A549 (cell line): ENCODE results near the gene TAF11L13. TPM values are rescaled to one million over a fixed set of nuclear protein-coding genes. Genes with fewer than 3 reads are reported as not detected.

ENCODE experiments used
- ATAC-seq, 2 experiments: fragments of 200-7000 bp in 1 of 2; fragments of >200 bp in 1 of 2; cut with Nextera tagmentation in 1 of 2; cut with Tn5 transposase in 1 of 2; 3 replicates each; pipeline versions ENCODE4 v1.8.0 to v1.9.1; 2018 to 2020; ENCODE audit warnings: mild to moderate bottlenecking in 1 of 2, moderate library complexity in 1 of 2
- CTCF ChIA-PET: fragments of 300-600 bp; sonication (Branson Sonifier 250); formaldehyde crosslinking; extraction: SDS; loops from one replicate; lab custom pipeline; 2021; ENCODE audit warnings: antibody characterized with exemption, inconsistent platforms; lab: Yijun Ruan, JAX
- POLR2A ChIA-PET: fragments of 350-600 bp; formaldehyde crosslinking; extraction: SDS; loops from one replicate; lab custom pipeline; 2021; ENCODE audit warnings: antibody characterized with exemption, inconsistent platforms; lab: Yijun Ruan, JAX
- DNase-seq, 2 experiments: peaks; one replicate each; pipeline versions ENCODE4 v3.0.0 to v3.0.0-alpha.2; 2011 to 2016; ENCODE audit warnings: low read depth in 1 of 2, low spot score in 1 of 2
- FAIRE-seq: peaks from 2 replicates; lab custom pipeline; 2011; peaks lifted over from hg19 to GRCh38; lab: Jason Lieb, UNC
- H3K27ac ChIP-seq, 2 experiments: fragments of >200 bp; sonication (Bioruptor Twin); formaldehyde crosslinking; 3 replicates each; pipeline ENCODE4 v1.5.1; 2016 to 2017
- H3K4me1 ChIP-seq: fragments of >200 bp; sonication (Bioruptor Twin); formaldehyde crosslinking; 3 replicates; pipeline ENCODE4 v1.6.1; 2016
- H3K4me2 ChIP-seq: fragments of >200 bp; sonication (Bioruptor Twin); formaldehyde crosslinking; 3 replicates; pipeline ENCODE4 v1.6.1; 2016
- H3K4me3 ChIP-seq: fragments of >200 bp; sonication (Bioruptor Twin); formaldehyde crosslinking; 3 replicates; pipeline ENCODE4 v1.5.1; 2016
- H3K9me3 ChIP-seq: fragments of >200 bp; sonication (Bioruptor Twin); formaldehyde crosslinking; 3 replicates; pipeline ENCODE4 v1.6.1; 2016
- CBX2 ChIP-seq: fragments of 200-600 bp; sonication (generic); IDR thresholded peaks from 2 replicates; pipeline ENCODE4 v1.6.1; 2016; ENCODE audit warnings: low read depth, mild to moderate bottlenecking, borderline replicate concordance
- CBX8 ChIP-seq: fragments of 200-600 bp; sonication (generic); IDR thresholded peaks from 2 replicates; pipeline ENCODE4 v1.6.1; 2016
- CHD2 ChIP-seq: fragments of 150-350 bp; IDR thresholded peaks from 2 replicates; pipeline ENCODE4 v1.6.1; 2014; ENCODE audit warnings: low read length; ENCODE audit not compliant: partially characterized antibody
- CTCF ChIP-seq: fragments of >200 bp; sonication (Bioruptor Twin); formaldehyde crosslinking; IDR thresholded peaks from 3 replicates; pipeline ENCODE4 v1.5.1; 2016
- EHF ChIP-seq: fragments of 250-450 bp; sonication (Bioruptor Pico); IDR thresholded peaks from 2 replicates; pipeline ENCODE4 v1.5.0; 2020; ENCODE audit warnings: mild to moderate bottlenecking
- EHMT2 ChIP-seq: fragments of 200-600 bp; sonication (generic); IDR thresholded peaks from 2 replicates; pipeline ENCODE4 v1.6.1; 2016; ENCODE audit warnings: antibody characterized with exemption, low read depth, mild to moderate bottlenecking, moderate library complexity
- ELK1 ChIP-seq: fragments of 150-350 bp; IDR thresholded peaks from 2 replicates; pipeline ENCODE4 v1.6.1; 2014; ENCODE audit warnings: low read depth, mild to moderate bottlenecking, low read length
- EP300 ChIP-seq, 2 experiments: fragments of >200 bp; sonication (Bioruptor Twin); formaldehyde crosslinking; IDR thresholded peaks; 2 replicates in 1 of 2; 3 replicates in 1 of 2; pipeline ENCODE4 v1.6.1; 2016 to 2017
- GATA3 ChIP-seq: IDR thresholded peaks from 2 replicates; pipeline ENCODE4 v1.6.1; 2012; ENCODE audit warnings: borderline replicate concordance
- HEYL ChIP-seq: fragments of 250-450 bp; sonication (Bioruptor Pico); IDR thresholded peaks from 2 replicates; pipeline ENCODE4 v1.8.0; 2021; ENCODE audit warnings: mild to moderate bottlenecking, moderate library complexity
- HMGXB4 ChIP-seq: fragments of 250-450 bp; sonication (Bioruptor Pico); IDR thresholded peaks from 2 replicates; pipeline ENCODE4 v1.5.0; 2021; ENCODE audit warnings: mild to moderate bottlenecking, moderate library complexity, borderline replicate concordance
- HOXA7 ChIP-seq: fragments of 250-450 bp; sonication (Bioruptor Pico); IDR thresholded peaks from 2 replicates; pipeline ENCODE4 v1.5.0; 2020; ENCODE audit warnings: mild to moderate bottlenecking, moderate library complexity
- HOXB13 ChIP-seq: fragments of 250-450 bp; sonication (Bioruptor Pico); IDR thresholded peaks from 2 replicates; pipeline ENCODE4 v1.5.0; 2020; ENCODE audit warnings: low read depth, mild to moderate bottlenecking, moderate library complexity
- JUNB ChIP-seq: fragments of >200 bp; sonication (Bioruptor Twin); formaldehyde crosslinking; IDR thresholded peaks from 2 replicates; pipeline ENCODE4 v1.6.1; 2016
- KDM1A ChIP-seq: fragments of 200-600 bp; sonication (generic); IDR thresholded peaks from 2 replicates; pipeline ENCODE4 v1.6.1; 2016; ENCODE audit warnings: low read depth, mild to moderate bottlenecking
- PHF8 ChIP-seq: fragments of 200-600 bp; sonication (generic); IDR thresholded peaks from 2 replicates; pipeline ENCODE4 v1.6.1; 2016; ENCODE audit warnings: low read depth, mild to moderate bottlenecking, antibody characterized with exemption, moderate library complexity, borderline replicate concordance
- POLR2A ChIP-seq: IDR thresholded peaks from 2 replicates; pipeline ENCODE4 v1.6.1; 2012; ENCODE audit warnings: mild to moderate bottlenecking, low read length
- RARB ChIP-seq: fragments of 250-450 bp; sonication (Bioruptor Pico); IDR thresholded peaks from 2 replicates; pipeline ENCODE4 v1.8.0; 2021; ENCODE audit warnings: mild to moderate bottlenecking, moderate library complexity
- RCOR1 ChIP-seq: fragments of 150-350 bp; IDR thresholded peaks from 2 replicates; pipeline ENCODE4 v1.6.1; 2014; ENCODE audit warnings: antibody characterized with exemption, low read length, low read depth
- RFX5 ChIP-seq: fragments of 450-650 bp; IDR thresholded peaks from 2 replicates; pipeline ENCODE4 v1.7.1; 2014; ENCODE audit warnings: antibody characterized with exemption, mild to moderate bottlenecking, moderate library complexity
- RNF2 ChIP-seq: fragments of 200-600 bp; sonication (generic); IDR thresholded peaks from 2 replicates; pipeline ENCODE4 v1.6.1; 2016; ENCODE audit warnings: low read depth, mild to moderate bottlenecking, antibody characterized with exemption, moderate library complexity, borderline replicate concordance
- TP53 ChIP-seq: fragments of 250-450 bp; sonication (Bioruptor Pico); IDR thresholded peaks from 2 replicates; pipeline ENCODE4 v1.5.0; 2021; ENCODE audit warnings: mild to moderate bottlenecking, moderate library complexity
- ZFP36 ChIP-seq: fragments of 450-650 bp; IDR thresholded peaks from 2 replicates; pipeline ENCODE4 v1.6.1; 2014; ENCODE audit warnings: borderline replicate concordance; ENCODE audit not compliant: partially characterized antibody
- ZNF302 ChIP-seq: fragments of 250-450 bp; sonication (Bioruptor Pico); IDR thresholded peaks from 2 replicates; pipeline ENCODE4 v1.9.0; 2021; ENCODE audit warnings: inconsistent platforms, mild to moderate bottlenecking, moderate library complexity
- WGBS: methylation state at CpG from one replicate; pipeline ENCODE4 v1.1.6; 2017; ENCODE audit errors: missing lambda C conversion rate; 5-methylcytosine and 5-hydroxymethylcytosine counted together
- polyA plus RNA-seq, 4 experiments: library from polyadenylated mRNA; depleted of rRNA in 3 of 4; stranded (reverse); fragments of >200 nt; fragmentation: RNase III in 1 of 4; extraction: RNeasy Plus Mini Kit Qiagen cat#74134 plus additional on column Dnase treatment in 1 of 4; gene quantifications; 2 replicates in 3 of 4; 3 replicates in 1 of 4; pipeline ENCODE4 v1.2.3, GENCODE V29; 2011 to 2017

Gene TAF11L13
- polyA plus RNA-seq, 2 of the 4 experiments (the other 2 are of a cell fraction): not detected

GRCh38 chr5:17619354-17619753, 12.5 kb upstream of the TAF11L13 start (continued):
- TF ChIP-seq CTCF (no peak), PHF8 (no peak), EHF (no peak), ZFP36 (no peak)
- TF ChIP-seq, all 56 proteins: peak for 0

GRCh38 chr5:17620627-17621026, 11.3 kb upstream of the TAF11L13 start:
- Histone ChIP-seq H3K9me3 (no peaks in the 10 kb centered on the region), H3K27ac (peak overlapping the region in 1 of 2 experiments; percentile 24; a peak in 1 of 6 replicates), H3K4me1 (peaks cover 7% of the 10 kb centered on the region), H3K4me2 (no peak overlapping the region), H3K4me3 (no peak overlapping the region)
- peak in 1 of 2 experiments; percentile 4 for DNase-seq
- CTCF ChIA-PET: interaction anchor here (0.5 kb wide), 1 partner anchor 742 kb away, joined by 4 read pairs; no protein-coding TSS in a partner anchor
- FAIRE-seq: no peak
- TF ChIP-seq CTCF: peak; percentile 9; the same call in 1 of the 3 replicates
- TF ChIP-seq POLR2A: no peak
- no peak for TF ChIP-seq HOXA7 (CRISPR knock-in tag)
- POLR2A ChIA-PET: no interaction called here
- WGBS: 93% methylated on average over 11 of the region's 17 CpGs
- no peak for ATAC-seq

GRCh38 chr5:17625686-17626085, 6.2 kb upstream of the TAF11L13 start:
- no peak overlapping the region for H3K4me2 ChIP-seq
- ATAC-seq (no peak), FAIRE-seq (no peak), DNase-seq (no peak)
- H3K4me3 ChIP-seq: no peak overlapping the region
- no peaks in the 10 kb centered on the region for H3K9me3 ChIP-seq
- ChIA-PET POLR2A (no interaction called here), CTCF (no interaction called here)
- no peak overlapping the region for H3K27ac ChIP-seq
- TF ChIP-seq CHD2: no peak
- TF ChIP-seq KDM1A: no peak
- no peak for TF ChIP-seq RCOR1
- TF ChIP-seq CBX2: no peak
- TF ChIP-seq RARB (CRISPR knock-in tag): no peak
- no peak for TF ChIP-seq GATA3
- TF ChIP-seq ZNF302: no peak
- TF ChIP-seq RFX5: no peak
- no peak for TF ChIP-seq HEYL (CRISPR knock-in tag)
- TF ChIP-seq EP300 (IDR thresholded peaks at IDR 0.05): no peak
- no peak for TF ChIP-seq ZFP36
- no peak for TF ChIP-seq EHMT2
- no peak for TF ChIP-seq HOXB13 (CRISPR knock-in tag)
- TF ChIP-seq TP53 (CRISPR knock-in tag): no peak
- TF ChIP-seq CBX8: no peak
- TF ChIP-seq RNF2: no peak
- TF ChIP-seq ELK1: no peak
- TF ChIP-seq EHF: no peak
- TF ChIP-seq HMGXB4 (CRISPR knock-in tag): no peak
- TF ChIP-seq JUNB: no peak
- no peaks in the 10 kb centered on the region for H3K4me1 ChIP-seq
- WGBS: 85% methylated on average over 5 of the region's 11 CpGs
